Measurements from ENCODE around the gene CCDC175.
A peak's percentile ranks its signal among the peaks of the same experiment; 100 is the strongest.

CCDC175 gene

GRCh38 chr14:59576332-59577294, at the start of gene CCDC175:
Gene CCDC175, minus strand, starts transcription at chr14:59576812. Its CDS starts 37 bp downstream, at chr14:59576775.
- peak; percentile 87 for DNase-seq (ENCODE audit: low read depth, low spot score)
- no CpG with 5 or more reads among the region's 46 CpGs for WGBS (ENCODE audit: insufficient coverage, insufficient read length)
- Histone ChIP-seq H3K27ac (ENCODE audit: low read length) (no peak within 1 kb of the TSS), H3K4me1 (ENCODE audit: control insufficient read depth, insufficient read depth, low read length) (no peaks in the 10 kb centered on the region), H3K9me3 (ENCODE audit: control insufficient read depth, insufficient read depth, low read length) (no peaks in the 10 kb centered on the region), H3K36me3 (ENCODE audit: control insufficient read depth, insufficient read depth, low read length) (no peaks in the 10 kb centered on the region), H3K27me3 (ENCODE audit: control insufficient read depth, insufficient read depth, low read length) (no peaks in the 10 kb centered on the region), H3K4me3 (ENCODE audit: low read length) (peak within 1 kb of the TSS; percentile 92)

GRCh38 chr14:59622631-59623030, 46.0 kb upstream of the CCDC175 start:
- Histone ChIP-seq H3K36me3 (ENCODE audit: control insufficient read depth, insufficient read depth, low read length) (no peaks in the 10 kb centered on the region), H3K4me3 (ENCODE audit: low read length) (no peak overlapping the region), H3K9me3 (ENCODE audit: control insufficient read depth, insufficient read depth, low read length) (no peaks in the 10 kb centered on the region), H3K27ac (ENCODE audit: low read length) (no peak overlapping the region), H3K4me1 (ENCODE audit: control insufficient read depth, insufficient read depth, low read length) (no peaks in the 10 kb centered on the region), H3K27me3 (ENCODE audit: control insufficient read depth, insufficient read depth, low read length) (no peaks in the 10 kb centered on the region)
- DNase-seq (ENCODE audit: low read depth, low spot score), result no peak
- no CpG with 5 or more reads among the region's 2 CpGs for WGBS (ENCODE audit: insufficient coverage, insufficient read length)

GRCh38 chr14:59619061-59619460, 42.4 kb upstream of the CCDC175 start:
- DNase-seq (ENCODE audit: low read depth, low spot score), result no peak
- WGBS (ENCODE audit: insufficient coverage, insufficient read length), result 100% methylated on average over 1 of the region's 2 CpGs
- H3K27ac ChIP-seq (ENCODE audit: low read length), result no peak overlapping the region
- no peak overlapping the region for H3K4me3 ChIP-seq (ENCODE audit: low read length)
- no peaks in the 10 kb centered on the region for H3K9me3 ChIP-seq (ENCODE audit: control insufficient read depth, insufficient read depth, low read length)
- H3K27me3 ChIP-seq (ENCODE audit: control insufficient read depth, insufficient read depth, low read length), result no peaks in the 10 kb centered on the region
- no peaks in the 10 kb centered on the region for H3K36me3 ChIP-seq (ENCODE audit: control insufficient read depth, insufficient read depth, low read length)
- H3K4me1 ChIP-seq (ENCODE audit: control insufficient read depth, insufficient read depth, low read length), result no peaks in the 10 kb centered on the region

- Histone ChIP-seq H3K4me3 (ENCODE audit: low read length) (no peak overlapping the region), H3K4me1 (ENCODE audit: control insufficient read depth, insufficient read depth, low read length) (no peaks in the 10 kb centered on the region), H3K36me3 (ENCODE audit: control insufficient read depth, insufficient read depth, low read length) (no peaks in the 10 kb centered on the region), H3K9me3 (ENCODE audit: control insufficient read depth, insufficient read depth, low read length) (no peaks in the 10 kb centered on the region), H3K27me3 (ENCODE audit: control insufficient read depth, insufficient read depth, low read length) (no peaks in the 10 kb centered on the region), H3K27ac (ENCODE audit: low read length) (no peak overlapping the region)
- no CpG with 5 or more reads among the region's 3 CpGs for WGBS (ENCODE audit: insufficient coverage, insufficient read length)
- DNase-seq (ENCODE audit: low read depth, low spot score), result no peak
Measured at GRCh38 chr14:59601056-59601455, 24.4 kb upstream of the CCDC175 start.

GRCh38 chr14:59600211-59600945, 23.8 kb upstream of the CCDC175 start:
- no peaks in the 10 kb centered on the region for H3K27me3 ChIP-seq (ENCODE audit: control insufficient read depth, insufficient read depth, low read length)
- no peak overlapping the region for H3K4me3 ChIP-seq (ENCODE audit: low read length)
- H3K9me3 ChIP-seq (ENCODE audit: control insufficient read depth, insufficient read depth, low read length), result no peaks in the 10 kb centered on the region
- WGBS (ENCODE audit: insufficient coverage, insufficient read length), result no CpG with 5 or more reads among the region's 2 CpGs
- no peak for DNase-seq (ENCODE audit: low read depth, low spot score)
- no peaks in the 10 kb centered on the region for H3K4me1 ChIP-seq (ENCODE audit: control insufficient read depth, insufficient read depth, low read length)
- no peaks in the 10 kb centered on the region for H3K36me3 ChIP-seq (ENCODE audit: control insufficient read depth, insufficient read depth, low read length)
- no peak overlapping the region for H3K27ac ChIP-seq (ENCODE audit: low read length)

GRCh38 chr14:59595071-59595470, 18.5 kb upstream of the CCDC175 start:
- Histone ChIP-seq H3K27me3 (ENCODE audit: control insufficient read depth, insufficient read depth, low read length) (no peaks in the 10 kb centered on the region), H3K27ac (ENCODE audit: low read length) (no peak overlapping the region), H3K4me1 (ENCODE audit: control insufficient read depth, insufficient read depth, low read length) (no peaks in the 10 kb centered on the region), H3K4me3 (ENCODE audit: low read length) (no peak overlapping the region), H3K9me3 (ENCODE audit: control insufficient read depth, insufficient read depth, low read length) (no peaks in the 10 kb centered on the region; the same call in 1 of the 2 replicates), H3K36me3 (ENCODE audit: control insufficient read depth, insufficient read depth, low read length) (no peaks in the 10 kb centered on the region)
- no CpG with 5 or more reads among the region's 6 CpGs for WGBS (ENCODE audit: insufficient coverage, insufficient read length)
- DNase-seq (ENCODE audit: low read depth, low spot score), result no peak

- DNase-seq (ENCODE audit: low read depth, low spot score), result no peak
- Histone ChIP-seq H3K27ac (ENCODE audit: low read length) (no peak overlapping the region), H3K9me3 (ENCODE audit: control insufficient read depth, insufficient read depth, low read length) (no peaks in the 10 kb centered on the region; the same call in 1 of the 2 replicates), H3K4me3 (ENCODE audit: low read length) (no peak overlapping the region), H3K4me1 (ENCODE audit: control insufficient read depth, insufficient read depth, low read length) (no peaks in the 10 kb centered on the region), H3K36me3 (ENCODE audit: control insufficient read depth, insufficient read depth, low read length) (no peaks in the 10 kb centered on the region), H3K27me3 (ENCODE audit: control insufficient read depth, insufficient read depth, low read length) (no peaks in the 10 kb centered on the region)
- no CpG with 5 or more reads among the region's 5 CpGs for WGBS (ENCODE audit: insufficient coverage, insufficient read length)
Measured at GRCh38 chr14:59591641-59592370, 15.2 kb upstream of the CCDC175 start.

GRCh38 chr14:59588101-59588500, 11.5 kb upstream of the CCDC175 start:
- Histone ChIP-seq H3K27me3 (ENCODE audit: control insufficient read depth, insufficient read depth, low read length) (no peaks in the 10 kb centered on the region), H3K4me1 (ENCODE audit: control insufficient read depth, insufficient read depth, low read length) (no peaks in the 10 kb centered on the region)
- no CpG with 5 or more reads among the region's 3 CpGs for WGBS (ENCODE audit: insufficient coverage, insufficient read length)

GRCh38 chr14:59585891-59586554, 9.4 kb upstream of the CCDC175 start:
- Histone ChIP-seq H3K27ac (ENCODE audit: low read length) (no peak overlapping the region), H3K4me3 (ENCODE audit: low read length) (no peak overlapping the region), H3K9me3 (ENCODE audit: control insufficient read depth, insufficient read depth, low read length) (no peaks in the 10 kb centered on the region), H3K4me1 (ENCODE audit: control insufficient read depth, insufficient read depth, low read length) (no peaks in the 10 kb centered on the region), H3K36me3 (ENCODE audit: control insufficient read depth, insufficient read depth, low read length) (no peaks in the 10 kb centered on the region), H3K27me3 (ENCODE audit: control insufficient read depth, insufficient read depth, low read length) (no peaks in the 10 kb centered on the region)
- WGBS (ENCODE audit: insufficient coverage, insufficient read length), result no CpG with 5 or more reads among the region's 10 CpGs
- DNase-seq (ENCODE audit: low read depth, low spot score), result no peak

More at GRCh38 chr14:59588101-59588500, 11.5 kb upstream of the CCDC175 start:
- Histone ChIP-seq H3K27ac (ENCODE audit: low read length) (no peak overlapping the region), H3K4me3 (ENCODE audit: low read length) (no peak overlapping the region), H3K9me3 (ENCODE audit: control insufficient read depth, insufficient read depth, low read length) (no peaks in the 10 kb centered on the region; the same call in 1 of the 2 replicates), H3K36me3 (ENCODE audit: control insufficient read depth, insufficient read depth, low read length) (no peaks in the 10 kb centered on the region)
- no peak for DNase-seq (ENCODE audit: low read depth, low spot score)

All from iPS DF 6.9 (cell line).